ENCODE data around the gene FUZ. TPM values are rescaled to one million over a fixed set of nuclear protein-coding genes. Genes with fewer than 3 reads are reported as not detected.

Gene FUZ
- total RNA-seq, 6 donors from 2014 or later, result 17.3 to 43.0 (median 22.3) TPM

- Histone ChIP-seq H3K27me3 (no peaks in the 10 kb centered on the region), H3K4me1 (peaks cover 0 to 4% (median 0%) of the 10 kb centered on the region in 4 donors), H3K36me3 (peaks cover 14 to 80% (median 64%) of the 10 kb centered on the region in 4 donors), H3K27ac (no peak overlapping the region), H3K4me3 (no peak overlapping the region), H3K9me3 (no peaks in the 10 kb centered on the region)
- 97 to 98% methylated on average over 16 to 18 of the region's 18 CpGs for WGBS, 2 donors
- no peak for TF ChIP-seq CTCF (IDR thresholded peaks at IDR 0.05)
- no peak for TF ChIP-seq POLR2A (IDR thresholded peaks at IDR 0.05)
- no peak for TF ChIP-seq EP300 (IDR thresholded peaks at IDR 0.05)
- TF ChIP-seq POLR2AphosphoS5 (IDR thresholded peaks at IDR 0.05), result no peak
- DNase-seq, result no peak
- no peak for ATAC-seq (ENCODE audit: low FRiP score in 2 of 2)
Measured at GRCh38 chr19:49829721-49830120, 16.6 kb upstream of the FUZ start.

- Histone ChIP-seq H3K27me3 (no peaks in the 10 kb centered on the region), H3K36me3 (peaks cover 14 to 80% (median 60%) of the 10 kb centered on the region in 4 donors), H3K4me3 (no peak overlapping the region), H3K4me1 (peaks cover 0 to 4% (median 0%) of the 10 kb centered on the region in 4 donors), H3K27ac (no peak overlapping the region), H3K9me3 (no peaks in the 10 kb centered on the region)
- 92 to 96% methylated on average over 6 to 8 of the region's 8 CpGs for WGBS, 2 donors
- DNase-seq, result no peak
- TF ChIP-seq POLR2AphosphoS5 (IDR thresholded peaks at IDR 0.05) (no peak), CTCF (IDR thresholded peaks at IDR 0.05) (no peak), EP300 (IDR thresholded peaks at IDR 0.05) (no peak), POLR2A (IDR thresholded peaks at IDR 0.05) (no peak)
- no peak for ATAC-seq (ENCODE audit: low FRiP score in 2 of 2)
Measured at GRCh38 chr19:49829200-49829599, 16.1 kb upstream of the FUZ start.

GRCh38 chr19:49827034-49827433 lies 13.9 kb upstream of the FUZ start:
- Histone ChIP-seq H3K9me3 (no peaks in the 10 kb centered on the region), H3K4me1 (peaks cover 0 to 3% (median 0%) of the 10 kb centered on the region in 4 donors), H3K27me3 (no peaks in the 10 kb centered on the region), H3K27ac (no peak overlapping the region), H3K4me3 (no peak overlapping the region), H3K36me3 (peaks cover 12 to 72% (median 50%) of the 10 kb centered on the region in 4 donors)
- DNase-seq, result no peak
- no peak for TF ChIP-seq EP300 (IDR thresholded peaks at IDR 0.05)
- no peak for ATAC-seq (ENCODE audit: low FRiP score in 2 of 2)
- WGBS, 2 donors, result 94 to 99% methylated on average over 8 to 14 of the region's 14 CpGs

GRCh38 chr19:49824662-49825061 lies 11.6 kb upstream of the FUZ start:
- Histone ChIP-seq H3K4me3 (no peak overlapping the region), H3K27me3 (no peaks in the 10 kb centered on the region), H3K36me3 (peaks cover 5 to 53% (median 31%) of the 10 kb centered on the region in 4 donors), H3K4me1 (peaks cover 0 to 8% (median 4%) of the 10 kb centered on the region in 4 donors), H3K9me3 (no peaks in the 10 kb centered on the region), H3K27ac (no peak overlapping the region)
- DNase-seq (no peak), ATAC-seq (ENCODE audit: low FRiP score in 2 of 2) (no peak)
- WGBS, 2 donors, result 81 to 91% methylated on average over 6 of the region's 6 CpGs
- TF ChIP-seq POLR2A (IDR thresholded peaks at IDR 0.05) (no peak), EP300 (IDR thresholded peaks at IDR 0.05) (no peak), CTCF (IDR thresholded peaks at IDR 0.05) (no peak), POLR2AphosphoS5 (IDR thresholded peaks at IDR 0.05) (no peak)

- Histone ChIP-seq H3K4me1 (peaks cover 8 to 20% (median 15%) of the 10 kb centered on the region in 4 donors), H3K9me3 (no peaks in the 10 kb centered on the region), H3K27ac (no peak overlapping the region), H3K4me3 (no peak overlapping the region), H3K36me3 (peaks cover 5 to 41% (median 26%) of the 10 kb centered on the region in 4 donors), H3K27me3 (no peaks in the 10 kb centered on the region)
- WGBS, 2 donors, result 88 to 94% methylated on average over 11 to 12 of the region's 12 CpGs
- ATAC-seq (ENCODE audit: low FRiP score in 2 of 2) (no peak), DNase-seq (no peak)
- TF ChIP-seq POLR2AphosphoS5 (IDR thresholded peaks at IDR 0.05) (no peak), EP300 (IDR thresholded peaks at IDR 0.05) (no peak), CTCF (IDR thresholded peaks at IDR 0.05) (no peak), POLR2A (IDR thresholded peaks at IDR 0.05) (no peak)
Measured at GRCh38 chr19:49823472-49823871, 10.4 kb upstream of the FUZ start.

Measured in upper lobe of left lung (tissue), 6 donors.